Left lung (tissue), 10 donors: ENCODE measurements around the gene ARFGAP1. TPM values are rescaled to one million over a fixed set of nuclear protein-coding genes. Genes with fewer than 3 reads are reported as not detected.

ENCODE experiments used
- ATAC-seq: fragments of 200-7000 bp; cut with Tn5 transposase; one replicate; pipeline ENCODE4 v1.9.1; 2020; ENCODE audit warnings: moderate library complexity
- DNase-seq, 4 donors: peaks; one replicate each; pipeline ENCODE4 v3.0.0-alpha.2; 2013 to 2020
- H3K27ac ChIP-seq, 2 donors: fragments of 200-600 bp; sonication (generic) in 1 of 2; one replicate each; pipeline versions ENCODE4 v1.5.0 to v1.8.0; 2020 to 2021
- H3K27me3 ChIP-seq, 2 donors: fragments of 200-600 bp; sonication (generic) in 1 of 2; one replicate each; pipeline versions ENCODE4 v1.5.0 to v1.8.0; 2020 to 2021
- H3K36me3 ChIP-seq, 2 donors: fragments of 200-600 bp; sonication (generic) in 1 of 2; one replicate each; pipeline versions ENCODE4 v1.5.0 to v1.8.0; 2020 to 2021
- H3K4me1 ChIP-seq, 2 donors: fragments of 200-600 bp; one replicate each; pipeline ENCODE4 v1.8.0; 2021
- H3K4me3 ChIP-seq, 2 donors: fragments of 200-600 bp; sonication (generic) in 1 of 2; one replicate each; pipeline versions ENCODE4 v1.5.0 to v1.8.0; 2020 to 2021; ENCODE audit warnings: mild to moderate bottlenecking in 1 of 2
- H3K9me3 ChIP-seq, 2 donors: fragments of 200-600 bp; sonication (generic) in 1 of 2; one replicate each; pipeline versions ENCODE4 v1.5.0 to v1.8.0; 2020 to 2021
- intact Hi-C, 2 donors: fragments of 100-400 bp; cut with DNase I; formaldehyde crosslinking; loops; one replicate each; pipeline versions ENCODE4 v1.11.2 to v1.14.2; 2022
- polyA plus RNA-seq, 6 donors: library from polyadenylated mRNA; unstranded; fragments of 120-200 nt; gene quantifications; one replicate each; pipeline ENCODE4 v1.2.1, GENCODE V29; 2013; ENCODE audit not compliant: insufficient read length in 6 of 6
- total RNA-seq, 2 donors: library from RNA; stranded (reverse); fragmentation: NEBNext Ultra II Directional; extraction: Animal tissue kit (Norgen Biotek cat#: 25700); gene quantifications; one replicate each; pipeline ENCODE4 v1.2.1, GENCODE V29; 2021
- TF ChIP-seq, protein P1 (sequence below), 2 donors: fragments of 200-600 bp; sonication (generic) in 1 of 2; IDR thresholded peaks; one replicate each; pipeline versions ENCODE4 v1.5.0 to v1.8.0; 2021; ENCODE audit warnings: antibody characterized with exemption in 2 of 2
- donor health status: DM: no; HTN: yes; CAD: no.
- donor health status: DM: no; HTN: no; CAD: no.

ARFGAP1 gene
- total and polyA plus RNA-seq, 8 donors: 53.1 to 87.5 (median 70.2) TPM

DNA sequence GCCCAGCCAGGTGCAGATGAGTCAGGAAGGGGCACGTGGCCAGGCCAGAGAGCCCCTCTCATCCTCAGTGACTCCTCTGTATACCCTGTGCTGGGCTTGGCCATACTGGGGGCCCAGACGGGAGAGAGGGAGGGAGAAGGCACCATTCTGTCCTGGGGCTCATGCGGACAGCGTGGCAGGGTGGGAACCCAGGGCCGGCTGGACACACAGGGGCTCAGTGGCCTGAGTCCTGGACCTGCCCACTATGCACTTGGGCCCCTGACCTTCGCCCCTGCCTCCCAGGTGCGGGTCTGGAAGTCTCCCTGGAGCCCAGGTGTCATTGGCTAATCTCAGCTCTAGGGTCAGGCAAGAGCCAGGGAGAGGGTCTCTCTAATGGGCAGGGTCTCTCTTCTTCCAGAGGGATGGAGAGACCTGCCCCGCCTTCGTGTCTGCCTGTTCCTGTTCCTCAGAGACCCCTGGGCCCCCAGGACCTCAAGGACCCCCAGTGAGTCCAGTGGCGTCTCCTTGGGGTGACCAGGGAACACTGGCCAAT, 48.1 kb downstream of the ARFGAP1 start:
- no peaks in the 10 kb centered on the region for H3K36me3 ChIP-seq
- H3K9me3 ChIP-seq: no peaks in the 10 kb centered on the region
- DNase-seq (peak in 1 of 4 donors; percentile 47), ATAC-seq (no peak)
- H3K4me1 ChIP-seq: no peaks in the 10 kb centered on the region
- H3K27ac ChIP-seq: no peak overlapping the region
- intact Hi-C loops: no loop called here
- no peak overlapping the region for H3K4me3 ChIP-seq
- peaks cover 0 to 77% of the 10 kb centered on the region in 2 donors for H3K27me3 ChIP-seq
- TF ChIP-seq, protein P1, sequence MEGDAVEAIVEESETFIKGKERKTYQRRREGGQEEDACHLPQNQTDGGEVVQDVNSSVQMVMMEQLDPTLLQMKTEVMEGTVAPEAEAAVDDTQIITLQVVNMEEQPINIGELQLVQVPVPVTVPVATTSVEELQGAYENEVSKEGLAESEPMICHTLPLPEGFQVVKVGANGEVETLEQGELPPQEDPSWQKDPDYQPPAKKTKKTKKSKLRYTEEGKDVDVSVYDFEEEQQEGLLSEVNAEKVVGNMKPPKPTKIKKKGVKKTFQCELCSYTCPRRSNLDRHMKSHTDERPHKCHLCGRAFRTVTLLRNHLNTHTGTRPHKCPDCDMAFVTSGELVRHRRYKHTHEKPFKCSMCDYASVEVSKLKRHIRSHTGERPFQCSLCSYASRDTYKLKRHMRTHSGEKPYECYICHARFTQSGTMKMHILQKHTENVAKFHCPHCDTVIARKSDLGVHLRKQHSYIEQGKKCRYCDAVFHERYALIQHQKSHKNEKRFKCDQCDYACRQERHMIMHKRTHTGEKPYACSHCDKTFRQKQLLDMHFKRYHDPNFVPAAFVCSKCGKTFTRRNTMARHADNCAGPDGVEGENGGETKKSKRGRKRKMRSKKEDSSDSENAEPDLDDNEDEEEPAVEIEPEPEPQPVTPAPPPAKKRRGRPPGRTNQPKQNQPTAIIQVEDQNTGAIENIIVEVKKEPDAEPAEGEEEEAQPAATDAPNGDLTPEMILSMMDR (IDR thresholded peaks at IDR 0.05): no peak

DNA sequence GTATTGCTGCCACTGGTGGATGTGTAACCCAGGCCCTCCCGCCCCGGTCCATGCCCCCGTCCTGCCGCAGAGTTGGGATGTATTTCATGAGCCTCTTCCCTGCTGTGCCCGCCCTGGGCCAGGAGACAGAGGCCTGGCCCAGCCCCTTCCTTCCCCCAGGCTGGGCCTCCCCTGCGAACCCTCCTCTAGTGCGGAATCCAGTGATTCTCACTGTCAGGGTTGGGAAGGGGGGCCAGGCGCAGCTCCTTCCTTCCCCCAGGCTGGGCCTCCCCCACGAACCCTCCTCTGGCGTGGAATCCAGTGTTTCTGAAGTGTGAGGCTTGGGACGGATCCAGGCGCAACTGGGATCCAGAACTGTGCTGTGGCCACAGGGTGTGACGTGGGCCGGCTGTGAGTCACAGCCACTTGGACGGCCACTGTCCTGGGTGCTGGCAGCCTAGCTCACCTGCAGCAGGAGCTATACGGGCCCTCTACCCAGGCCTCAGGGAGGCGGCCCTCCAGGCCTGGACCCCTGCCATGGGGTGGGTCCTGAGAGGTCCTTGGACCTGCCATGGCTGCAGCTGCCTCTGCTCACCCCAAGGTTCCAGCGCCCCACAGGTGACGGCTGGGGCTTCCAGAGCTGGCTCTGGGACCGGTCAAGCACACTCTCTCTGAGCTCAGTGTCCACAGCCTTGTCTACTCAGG, 48.7 kb downstream of the ARFGAP1 start:
- Histone ChIP-seq H3K4me1 (no peaks in the 10 kb centered on the region), H3K27ac (no peak overlapping the region), H3K4me3 (no peak overlapping the region), H3K27me3 (peaks cover 0 to 72% of the 10 kb centered on the region in 2 donors), H3K9me3 (peaks cover 0 to 1% of the 10 kb centered on the region in 2 donors), H3K36me3 (no peaks in the 10 kb centered on the region)
- TF ChIP-seq, protein P1 (IDR thresholded peaks at IDR 0.05): no peak
- intact Hi-C loops: no loop called here
- DNase-seq (peak in 3 of 4 donors; percentile 69 to 86 (median 75)), ATAC-seq (peak; percentile 64)

DNA sequence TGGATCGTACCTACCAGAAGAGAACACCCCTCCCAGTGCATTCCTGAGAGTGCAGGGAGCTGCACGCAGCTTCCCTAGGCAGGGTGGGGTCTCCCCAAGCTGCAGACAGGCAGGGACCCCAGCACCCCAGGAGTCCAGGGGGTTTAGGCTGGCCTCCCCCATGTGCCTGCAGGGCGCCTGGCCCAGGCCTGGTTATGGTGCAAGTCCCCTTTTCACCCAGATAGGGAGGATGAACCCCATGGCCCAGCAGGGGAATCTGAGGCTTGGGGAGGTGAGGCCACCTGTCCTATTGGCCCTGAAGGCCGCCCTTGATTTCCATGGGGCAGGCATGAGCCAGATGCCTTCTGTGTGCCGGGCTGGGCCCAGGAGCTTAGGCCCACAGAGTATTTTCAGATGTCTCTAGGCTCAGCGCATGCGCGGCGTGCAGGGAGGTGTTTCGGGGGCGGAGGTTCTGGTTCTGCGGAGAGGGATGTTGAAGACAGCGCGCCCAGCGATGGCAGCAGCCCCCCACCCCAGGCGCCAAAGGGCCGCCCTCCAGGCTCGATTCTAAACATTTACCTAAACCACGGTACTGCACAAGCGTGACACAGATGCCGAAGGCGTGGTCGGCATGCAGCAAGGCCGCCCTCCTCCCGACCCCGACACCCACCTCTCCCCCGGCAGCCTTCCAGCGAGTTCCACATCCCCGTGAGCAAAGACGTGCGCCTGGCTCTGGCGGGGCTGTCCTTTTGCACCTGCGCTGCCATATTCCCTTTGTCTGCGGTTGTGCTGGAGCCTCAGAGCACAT, 49.7 kb downstream of the ARFGAP1 start:
- TF ChIP-seq, protein P1 (IDR thresholded peaks at IDR 0.05): no peak
- H3K27ac ChIP-seq: no peak overlapping the region
- intact Hi-C loops: no loop called here

DNA sequence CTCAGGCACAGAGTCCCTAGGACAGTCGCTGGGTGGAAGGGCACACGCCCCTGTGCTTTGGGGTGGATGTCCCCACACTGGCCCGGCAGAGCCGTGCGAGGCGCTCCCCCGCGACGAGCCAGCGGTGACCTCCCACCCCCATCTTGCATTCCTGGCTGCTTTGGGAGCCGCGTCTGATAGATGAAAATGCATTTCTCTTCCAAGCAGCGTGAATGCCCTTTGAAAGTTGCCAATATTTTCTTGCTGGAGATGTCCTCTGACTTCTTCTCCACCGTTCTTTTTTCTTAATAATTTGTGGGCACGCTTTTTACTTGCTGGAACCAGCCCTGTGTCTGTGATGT, 50.3 kb downstream of the ARFGAP1 start:
- Histone ChIP-seq H3K27me3 (peaks cover 0 to 66% of the 10 kb centered on the region in 2 donors), H3K4me3 (no peak overlapping the region), H3K4me1 (no peaks in the 10 kb centered on the region), H3K27ac (no peak overlapping the region), H3K36me3 (no peaks in the 10 kb centered on the region), H3K9me3 (peaks cover 0 to 7% of the 10 kb centered on the region in 2 donors)
- intact Hi-C loops: no loop called here
- ATAC-seq: no peak
- no peak for DNase-seq
- TF ChIP-seq, protein P1 (IDR thresholded peaks at IDR 0.05): no peak

More for the DNA sequence above, 49.7 kb downstream of the ARFGAP1 start:
- Histone ChIP-seq H3K4me3 (no peak overlapping the region), H3K36me3 (no peaks in the 10 kb centered on the region), H3K9me3 (peaks cover 0 to 7% of the 10 kb centered on the region in 2 donors), H3K27me3 (peaks cover 0 to 67% of the 10 kb centered on the region in 2 donors), H3K4me1 (no peaks in the 10 kb centered on the region)
- ATAC-seq: no peak
- peak in 1 of 4 donors; percentile 60 for DNase-seq
